H7 (cell line): Measurements from ENCODE around the gene APH1B. TPM values are rescaled to one million over a fixed set of nuclear protein-coding genes. Genes with fewer than 3 reads are reported as not detected.

ENCODE experiments used
- DNase-seq: peaks from one replicate; pipeline ENCODE4 v3.0.0; 2012
- H3K27me3 ChIP-seq: 2 replicates; pipeline ENCODE4 v1.6.0; 2011; ENCODE audit warnings: mild to moderate bottlenecking, low read length; ENCODE audit not compliant: control insufficient read depth, insufficient read depth
- H3K36me3 ChIP-seq: replicated peaks from 2 replicates; pipeline ENCODE4 v1.5.1; 2011; ENCODE audit warnings: low read length; ENCODE audit not compliant: control insufficient read depth, insufficient read depth
- H3K4me3 ChIP-seq: 2 replicates; pipeline ENCODE4 v1.5.1; 2011; ENCODE audit warnings: low read depth, mild to moderate bottlenecking, control low read depth, low read length, moderate library complexity; ENCODE audit not compliant: insufficient read depth
- total RNA-seq: library from RNA; depleted of rRNA; stranded (reverse); fragments of >200 nt; shearing (Covaris generic); gene quantifications from 2 replicates; pipeline ENCODE4 v1.2.3, GENCODE V29; 2014

Gene APH1B
- total RNA-seq, 1 experiment from 2014 or later: 5.8 TPM

DNA sequence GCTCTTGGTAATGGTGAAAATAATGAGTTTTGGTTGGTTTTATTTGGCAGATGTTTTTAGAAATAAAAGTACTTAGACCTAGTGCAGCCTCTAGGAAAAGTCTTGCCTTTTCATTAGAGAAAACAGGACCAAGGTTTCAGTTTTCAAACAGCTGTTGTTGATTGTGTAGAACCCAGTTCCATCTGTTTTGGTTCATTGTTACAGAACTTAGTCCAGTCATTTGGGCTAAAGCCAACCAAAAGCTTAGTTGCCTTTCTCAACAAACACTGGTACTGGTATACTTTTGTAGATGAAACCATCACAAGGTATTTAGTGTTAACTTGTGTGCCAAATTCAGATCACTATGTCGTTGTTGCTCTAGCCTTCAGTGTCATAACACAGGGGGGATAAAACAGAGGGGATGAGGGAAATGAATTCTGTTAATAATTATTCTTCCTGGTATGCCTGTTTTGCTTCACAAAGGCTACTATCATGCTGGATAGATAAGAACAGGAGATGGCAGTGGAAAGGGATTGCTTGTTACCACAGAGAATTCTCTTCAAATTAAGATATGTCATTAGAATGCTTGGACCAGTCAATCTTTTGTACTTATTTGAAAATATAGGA, 12.6 kb upstream of the APH1B start:
- no peak overlapping the region for H3K4me3 ChIP-seq
- no peak for DNase-seq
- H3K27me3 ChIP-seq: no peaks in the 10 kb centered on the region
- H3K36me3 ChIP-seq: no peaks in the 10 kb centered on the region

DNA sequence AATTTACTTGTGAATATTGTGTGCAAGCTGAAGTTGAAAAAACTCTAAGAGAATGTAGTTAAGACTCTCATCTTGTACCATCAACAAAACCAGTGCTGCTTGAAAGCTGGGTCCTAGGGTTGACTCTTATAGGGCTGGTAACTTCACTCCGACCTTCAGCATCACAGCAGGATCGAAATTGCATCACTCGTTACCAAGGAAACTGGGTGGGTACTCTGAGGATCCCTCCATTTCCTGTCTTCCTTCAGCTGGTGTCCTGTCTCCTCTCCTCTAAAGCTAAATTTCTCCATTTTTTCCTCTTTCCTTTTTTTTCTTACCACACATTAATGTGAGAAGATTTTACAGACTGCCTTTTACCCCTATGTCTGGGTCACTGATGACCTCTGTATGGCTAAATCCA, 3.0 kb upstream of the APH1B start:
- Histone ChIP-seq H3K4me3 (no peak overlapping the region), H3K36me3 (no peaks in the 10 kb centered on the region), H3K27me3 (peaks cover 13% of the 10 kb centered on the region)
- peak; percentile 63 for DNase-seq

DNA sequence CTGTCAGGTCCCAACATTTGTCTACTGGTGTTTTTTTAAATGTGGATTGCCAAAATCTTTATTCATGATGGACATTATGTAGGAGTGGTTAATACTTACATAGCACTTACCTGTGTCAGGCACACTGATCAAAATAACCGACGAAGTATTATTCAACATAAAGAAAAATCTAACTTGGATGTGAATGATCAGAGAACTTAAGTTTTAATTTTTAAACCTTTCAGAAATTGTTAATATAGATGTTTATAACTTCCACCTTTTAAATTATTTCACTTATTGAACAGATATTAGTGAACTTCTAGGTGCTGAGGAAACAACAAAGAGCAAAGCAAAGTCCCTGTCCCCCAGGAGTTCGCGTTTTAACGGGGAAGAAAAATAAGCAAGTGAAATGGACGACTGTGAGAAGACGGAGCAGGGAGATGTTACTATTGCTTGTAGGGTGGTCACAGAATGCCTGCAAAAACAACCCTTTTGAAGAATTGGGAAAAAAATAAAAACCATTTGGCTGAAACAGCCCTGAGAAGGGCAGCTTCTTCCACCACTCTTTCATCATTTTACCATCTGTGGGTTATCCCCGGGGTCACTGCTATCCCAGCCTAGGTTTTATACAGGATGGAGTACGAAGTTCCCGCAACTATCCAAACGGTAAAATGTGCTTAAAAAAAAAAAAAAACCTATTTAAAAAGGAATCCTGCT, 915 bp upstream of the APH1B start:
- no peak for DNase-seq
- Histone ChIP-seq H3K4me3 (peak overlapping the region; percentile 61), H3K27me3 (peaks cover 13% of the 10 kb centered on the region)

DNA sequence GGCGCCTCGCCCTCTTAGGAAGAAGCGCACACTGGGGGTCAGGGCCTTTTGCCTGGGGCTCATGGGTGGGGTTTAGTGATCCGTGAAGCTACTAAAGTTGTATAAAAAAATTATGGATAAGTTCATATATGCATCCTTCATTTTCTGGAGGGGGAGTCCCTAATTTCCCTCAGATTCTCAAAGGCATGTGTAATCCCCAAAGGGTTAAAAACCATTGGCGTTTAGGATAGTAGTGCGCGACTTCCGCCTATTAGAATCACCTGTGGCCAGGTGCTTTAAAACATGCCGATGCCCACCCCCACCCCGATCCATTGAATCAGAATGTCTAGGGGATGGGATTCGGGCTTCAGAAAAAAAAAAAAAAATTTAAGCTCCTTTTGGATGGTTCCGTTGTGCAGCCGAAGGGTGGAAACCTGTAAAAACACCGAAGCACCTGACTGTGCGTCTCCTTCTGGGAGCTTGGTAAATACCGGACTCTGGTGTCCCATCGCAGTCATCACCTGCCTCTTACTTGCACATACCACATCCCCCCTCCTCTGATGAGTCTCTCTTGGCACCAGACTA, 570 bp downstream of the APH1B start:
- peak overlapping the region; percentile 74 for H3K4me3 ChIP-seq
- peaks cover 13% of the 10 kb centered on the region for H3K27me3 ChIP-seq
- peak; percentile 50 for DNase-seq
- H3K36me3 ChIP-seq: no peaks in the 10 kb centered on the region

More for the DNA sequence above, 915 bp upstream of the APH1B start:
- no peaks in the 10 kb centered on the region for H3K36me3 ChIP-seq

DNA sequence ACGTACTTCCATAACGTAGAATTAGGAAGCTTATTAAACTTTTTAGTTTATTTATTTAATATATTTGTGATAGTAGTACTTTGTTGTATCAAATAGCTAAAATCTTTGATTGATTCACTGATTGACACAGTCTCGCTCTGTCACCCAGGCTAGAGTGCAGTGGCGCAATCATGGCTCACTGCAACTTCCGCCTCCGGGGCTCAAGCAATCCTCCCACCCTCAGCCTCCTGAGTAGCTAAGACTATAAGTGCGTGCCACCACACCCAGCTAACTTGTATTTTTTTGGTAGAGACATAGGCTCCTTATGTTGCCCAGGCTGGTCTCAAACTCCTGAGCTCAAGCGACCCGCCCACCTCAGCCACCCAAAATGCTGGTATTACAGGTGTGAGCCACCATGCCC, 5.7 kb downstream of the APH1B start:
- DNase-seq: no peak
- Histone ChIP-seq H3K4me3 (no peak overlapping the region), H3K27me3 (peaks cover 4% of the 10 kb centered on the region), H3K36me3 (no peaks in the 10 kb centered on the region)

DNA sequence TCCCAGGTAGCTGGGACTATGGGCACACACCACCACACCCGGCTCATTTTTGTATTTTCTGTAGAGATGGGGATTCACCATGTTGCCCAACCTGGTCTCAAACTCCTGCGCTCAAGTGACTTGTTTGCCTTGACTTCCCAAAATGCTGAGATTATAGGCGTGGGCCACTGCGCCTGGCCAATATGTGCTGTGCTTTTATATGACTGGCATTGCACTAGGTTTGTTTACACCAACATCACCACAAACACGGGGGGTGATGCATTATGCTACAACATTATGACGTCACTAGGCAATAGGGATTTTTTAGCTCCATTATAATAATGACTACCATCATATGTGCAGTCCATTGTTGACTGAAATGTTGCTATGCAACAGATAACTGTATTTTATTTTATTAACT, 6.9 kb downstream of the APH1B start:
- H3K27me3 ChIP-seq: no peaks in the 10 kb centered on the region
- no peaks in the 10 kb centered on the region for H3K36me3 ChIP-seq
- H3K4me3 ChIP-seq: no peak overlapping the region
- DNase-seq: no peak

DNA sequence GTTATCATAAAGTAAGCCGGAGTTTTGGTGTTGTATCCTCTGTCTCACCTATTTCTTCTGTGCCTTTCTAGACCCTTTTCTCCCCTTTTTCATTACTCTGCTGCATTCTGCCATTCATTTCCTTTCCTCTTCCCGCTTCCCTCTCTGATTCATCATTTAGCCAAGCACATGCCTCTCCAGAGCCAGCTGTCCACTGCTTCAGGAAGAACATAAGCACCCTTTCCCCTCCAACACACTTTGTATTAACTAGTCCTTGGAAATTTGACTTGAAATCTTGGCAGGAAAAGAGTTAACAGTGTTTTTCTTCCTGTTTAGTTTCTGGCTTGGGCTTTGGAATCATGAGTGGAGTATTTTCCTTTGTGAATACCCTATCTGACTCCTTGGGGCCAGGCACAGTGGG, 9.7 kb downstream of the APH1B start:
- H3K36me3 ChIP-seq: no peaks in the 10 kb centered on the region
- H3K27me3 ChIP-seq: no peaks in the 10 kb centered on the region
- H3K4me3 ChIP-seq: no peak overlapping the region
- DNase-seq: no peak

DNA sequence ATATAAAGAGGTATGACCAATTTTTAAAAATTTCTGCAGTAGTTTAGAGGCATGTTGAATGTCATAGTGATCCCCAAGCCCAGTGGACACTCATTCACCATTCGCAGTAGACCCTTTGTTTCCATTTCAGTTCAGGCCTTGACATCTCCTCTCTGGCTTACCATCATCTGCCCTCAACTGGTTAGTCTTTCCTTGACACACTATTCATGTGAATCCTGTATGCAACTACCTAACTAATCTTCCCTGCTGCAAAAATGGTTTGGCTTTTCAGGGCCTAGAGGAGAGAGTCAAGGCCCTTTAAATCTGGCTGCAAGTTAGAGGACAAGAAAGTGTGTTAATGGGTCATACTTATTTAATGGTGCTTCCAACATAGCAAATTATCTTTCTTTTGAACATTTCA, 10.9 kb downstream of the APH1B start:
- Histone ChIP-seq H3K27me3 (no peaks in the 10 kb centered on the region), H3K36me3 (no peaks in the 10 kb centered on the region), H3K4me3 (no peak overlapping the region)
- no peak for DNase-seq

DNA sequence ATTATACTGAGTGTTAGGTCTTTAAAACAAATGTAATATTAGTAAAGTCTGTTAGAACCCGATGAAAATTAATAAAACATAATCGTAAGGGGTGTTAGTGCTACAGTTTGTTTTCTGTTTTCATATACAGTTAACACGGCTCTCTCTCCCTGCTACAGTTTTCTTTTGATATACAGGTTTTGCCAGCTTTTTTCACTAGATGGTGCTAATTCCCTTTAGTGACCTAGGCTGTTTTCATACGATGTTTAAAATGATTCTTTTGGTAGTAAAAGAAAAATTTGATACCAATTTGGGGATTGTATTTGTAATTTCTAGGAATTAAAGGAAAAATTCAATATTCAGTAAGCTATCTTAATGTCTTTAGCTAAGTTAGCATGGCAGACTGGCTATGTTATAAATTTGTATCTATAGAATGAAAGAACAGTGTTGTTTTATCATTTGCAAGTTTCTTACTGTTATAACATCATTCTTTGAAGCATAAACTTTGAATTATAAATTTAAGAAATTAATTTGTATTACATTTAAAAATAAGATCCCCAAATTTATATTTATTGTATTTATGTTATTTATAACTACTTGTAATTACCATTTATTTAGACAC, 11.5 kb downstream of the APH1B start:
- Histone ChIP-seq H3K4me3 (no peak overlapping the region), H3K27me3 (no peaks in the 10 kb centered on the region), H3K36me3 (no peaks in the 10 kb centered on the region)
- peak; percentile 65 for DNase-seq

DNA sequence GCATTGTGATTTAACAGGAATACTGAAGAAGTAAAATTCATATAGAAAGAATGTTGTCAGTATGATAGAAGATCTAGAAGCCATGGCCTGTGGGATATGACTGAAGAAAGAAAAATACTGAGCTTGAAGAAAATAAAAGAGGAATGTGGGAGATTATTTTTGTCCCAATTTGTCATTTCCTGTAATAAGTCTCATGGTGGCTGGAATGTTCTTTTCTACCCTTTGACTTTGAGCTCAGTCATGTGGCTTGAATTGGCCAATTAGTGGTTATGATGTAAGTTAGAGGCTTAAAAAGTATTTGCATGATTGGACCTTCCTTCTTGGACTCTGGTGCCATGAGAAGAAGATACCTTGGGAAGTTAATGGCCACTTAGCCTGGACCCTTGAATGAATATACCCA, 14.1 kb downstream of the APH1B start:
- DNase-seq: no peak
- Histone ChIP-seq H3K27me3 (no peaks in the 10 kb centered on the region), H3K4me3 (no peak overlapping the region), H3K36me3 (no peaks in the 10 kb centered on the region)

DNA sequence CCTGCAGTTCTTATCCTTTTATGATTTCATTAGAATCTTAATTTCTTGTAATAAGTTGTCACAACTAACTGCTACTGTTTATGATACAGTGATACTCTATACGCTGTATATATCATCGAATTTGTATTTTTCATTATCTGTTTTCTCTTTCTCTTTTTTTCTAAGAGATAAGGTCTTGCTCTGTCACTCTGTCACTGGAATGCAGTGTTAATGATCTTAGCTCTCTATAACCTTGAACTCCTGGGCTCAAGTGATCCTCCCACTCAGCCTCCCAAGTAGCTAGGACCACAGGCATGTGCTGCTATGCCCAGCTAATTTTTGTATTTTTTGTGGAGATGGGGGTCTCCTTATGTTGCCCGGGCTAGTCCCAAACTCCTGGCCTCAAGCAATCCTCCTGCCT, 14.8 kb downstream of the APH1B start:
- no peak overlapping the region for H3K4me3 ChIP-seq
- no peak for DNase-seq
- H3K27me3 ChIP-seq: no peaks in the 10 kb centered on the region
- H3K36me3 ChIP-seq: no peaks in the 10 kb centered on the region

DNA sequence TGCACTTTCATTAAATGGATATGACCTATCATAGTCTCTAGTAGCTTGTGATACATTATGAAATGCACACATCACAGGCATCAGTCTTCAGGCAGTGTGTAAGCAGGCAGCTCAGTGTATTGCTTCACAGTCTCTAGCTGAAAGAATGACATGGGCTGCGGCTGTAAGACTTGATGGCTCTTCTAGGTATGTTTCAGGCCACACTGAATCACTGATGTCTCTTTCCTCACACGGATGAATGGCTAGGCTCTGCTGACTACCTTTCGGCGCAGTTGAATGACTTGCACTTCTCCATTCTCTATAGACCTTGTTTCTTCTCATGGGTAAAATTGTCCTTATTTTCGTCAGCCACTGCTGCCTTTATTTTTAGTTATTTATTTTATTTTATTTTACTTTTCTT, 15.4 kb downstream of the APH1B start:
- Histone ChIP-seq H3K27me3 (no peaks in the 10 kb centered on the region), H3K36me3 (no peaks in the 10 kb centered on the region), H3K4me3 (no peak overlapping the region)
- DNase-seq: no peak

DNA sequence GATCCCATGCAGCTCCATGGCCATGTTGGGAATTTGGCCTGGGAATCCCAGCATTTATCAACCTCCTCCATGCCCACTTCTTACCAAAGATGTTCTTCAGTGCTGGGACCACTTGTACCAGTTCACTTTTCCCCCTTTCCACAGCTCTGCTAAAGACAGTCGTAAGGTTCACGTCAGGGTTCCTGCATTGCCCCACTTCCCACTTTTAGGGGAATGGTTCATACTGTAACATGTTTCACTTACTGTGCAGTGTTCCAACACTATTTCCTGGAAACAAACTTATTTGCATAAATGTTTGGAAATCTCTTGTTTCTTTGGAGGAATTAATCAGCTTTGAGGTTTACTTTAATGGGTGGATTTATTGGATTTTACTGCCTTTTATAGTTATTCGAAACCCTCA, 17.0 kb downstream of the APH1B start:
- Histone ChIP-seq H3K4me3 (no peak overlapping the region), H3K27me3 (no peaks in the 10 kb centered on the region), H3K36me3 (no peaks in the 10 kb centered on the region)
- DNase-seq: no peak

DNA sequence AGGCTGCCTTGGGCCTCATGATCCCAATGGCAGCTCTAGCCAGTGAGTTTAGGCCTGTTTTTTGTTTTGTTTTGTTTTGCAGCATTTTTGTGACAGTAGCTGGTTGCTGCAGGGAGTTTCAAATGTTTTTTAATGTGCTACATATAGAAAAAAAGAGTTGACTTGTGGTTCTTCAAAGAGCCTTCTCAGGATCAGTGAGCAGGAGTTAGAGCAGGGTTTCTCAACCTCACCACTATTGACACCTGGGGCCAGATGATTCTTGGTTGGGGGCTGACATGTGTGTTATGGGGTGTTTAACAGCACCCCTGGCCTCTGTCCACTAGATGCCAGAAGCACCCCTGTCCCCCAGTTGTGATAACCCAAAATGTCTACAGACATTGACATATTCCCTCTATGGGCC, 17.9 kb downstream of the APH1B start:
- H3K36me3 ChIP-seq: no peaks in the 10 kb centered on the region
- H3K4me3 ChIP-seq: no peak overlapping the region
- DNase-seq: no peak
- no peaks in the 10 kb centered on the region for H3K27me3 ChIP-seq

DNA sequence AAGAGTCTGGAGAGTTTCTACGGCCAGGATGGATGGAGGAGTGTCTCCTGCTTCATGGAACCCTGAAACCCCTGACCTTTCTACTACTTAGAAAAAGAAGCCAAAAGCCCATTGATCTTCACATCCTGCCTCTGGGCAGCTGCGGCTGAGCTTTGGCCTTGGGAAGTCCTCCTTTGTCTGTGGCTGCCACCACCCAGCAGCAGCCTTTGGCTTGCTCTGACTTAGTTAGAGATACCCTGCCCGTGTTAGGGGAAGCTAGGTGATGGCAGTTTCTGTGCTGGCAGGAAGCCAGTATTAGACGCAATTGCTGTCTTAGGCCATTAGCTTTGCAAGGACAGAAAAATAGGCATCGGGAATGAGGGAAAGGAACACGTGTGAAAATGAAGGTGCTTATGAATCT, 18.8 kb downstream of the APH1B start:
- no peaks in the 10 kb centered on the region for H3K27me3 ChIP-seq
- no peak for DNase-seq
- no peaks in the 10 kb centered on the region for H3K36me3 ChIP-seq
- no peak overlapping the region for H3K4me3 ChIP-seq
